HCT116 (cell line): Measurements from ENCODE around the gene ZNF575.

Experiments used
- EZH2 ChIP-seq: fragments of 200-600 bp; sonication (generic); IDR thresholded peaks from 2 replicates; pipeline ENCODE4 v1.6.1; 2017; ENCODE audit warnings: antibody characterized with exemption, mixed run types
- POLR2AphosphoS5 ChIP-seq: IDR thresholded peaks from 2 replicates; pipeline ENCODE4 v1.6.1; 2011; ENCODE audit warnings: mild to moderate bottlenecking, low read depth, low read length, moderate library complexity
- RAD21 ChIP-seq: IDR thresholded peaks from 2 replicates; pipeline ENCODE4 v1.6.1; 2012; ENCODE audit warnings: low read depth, mild to moderate bottlenecking
- TCF7L2 ChIP-seq: IDR thresholded peaks from 2 replicates; pipeline ENCODE4 v1.7.0; 2011; ENCODE audit warnings: borderline replicate concordance, inconsistent platforms; ENCODE audit not compliant: insufficient read depth, insufficient read length; ENCODE audit errors: extremely low read depth
- YY1 ChIP-seq: IDR thresholded peaks from 2 replicates; pipeline ENCODE4 v1.6.1; 2011; ENCODE audit warnings: low read length, low read depth, moderate library complexity, mild to moderate bottlenecking; ENCODE audit not compliant: insufficient replicate concordance; ENCODE audit errors: extremely low read depth
- TF ChIP-seq, protein P1 (sequence below), 3 experiments: fragments of 200-600 bp in 1 of 3; sonication (generic) in 1 of 3; IDR thresholded peaks in 2 of 3; conservative IDR thresholded peaks in 1 of 3; 2 replicates each; pipeline ENCODE4 v1.5.1; 2012 to 2017; ENCODE audit warnings: low read depth in 2 of 3, low read length in 2 of 3, antibody characterized with exemption in 1 of 3, borderline replicate concordance in 1 of 3, control low read depth in 1 of 3, mild to moderate bottlenecking in 1 of 3, mixed read lengths in 1 of 3, mixed run types in 1 of 3, moderate library complexity in 1 of 3; ENCODE audit not compliant: insufficient read depth in 1 of 3
- TF ChIP-seq, protein P2 (sequence below): IDR thresholded peaks from 2 replicates; pipeline ENCODE4 v1.6.1; 2012; ENCODE audit warnings: low read depth
- TF ChIP-seq, protein P3 (sequence below): IDR thresholded peaks from 2 replicates; pipeline ENCODE4 v1.6.1; 2012
- TF ChIP-seq, protein P4 (sequence below): IDR thresholded peaks from 2 replicates; pipeline ENCODE4 v1.6.1; 2011; ENCODE audit warnings: mild to moderate bottlenecking, low read length, moderate library complexity; ENCODE audit not compliant: insufficient replicate concordance; ENCODE audit errors: extremely low read depth

DNA sequence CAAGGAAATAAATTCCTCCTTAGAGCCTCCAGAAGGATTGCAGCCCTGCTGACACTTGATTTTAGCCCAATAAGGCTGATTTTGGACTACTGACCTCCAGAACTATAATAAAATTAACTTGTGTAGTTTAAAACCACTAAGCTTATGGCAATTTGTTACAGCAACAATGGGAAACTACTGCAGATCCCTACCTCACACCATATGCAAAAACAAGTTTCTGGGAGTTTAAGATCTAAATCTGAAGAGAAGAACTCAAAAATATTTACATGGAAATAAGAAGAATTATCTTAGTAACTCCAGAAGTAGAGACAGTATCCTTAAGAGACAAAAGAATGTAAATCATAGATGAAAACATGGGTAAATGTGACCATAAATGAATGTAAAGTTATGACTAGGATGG lies 5.9 kb downstream of the ZNF575 start:
- TF ChIP-seq YY1 (no peak), TCF7L2 (no peak), POLR2AphosphoS5 (no peak), RAD21 (no peak), EZH2 (no peak)
- TF ChIP-seq, protein P1, sequence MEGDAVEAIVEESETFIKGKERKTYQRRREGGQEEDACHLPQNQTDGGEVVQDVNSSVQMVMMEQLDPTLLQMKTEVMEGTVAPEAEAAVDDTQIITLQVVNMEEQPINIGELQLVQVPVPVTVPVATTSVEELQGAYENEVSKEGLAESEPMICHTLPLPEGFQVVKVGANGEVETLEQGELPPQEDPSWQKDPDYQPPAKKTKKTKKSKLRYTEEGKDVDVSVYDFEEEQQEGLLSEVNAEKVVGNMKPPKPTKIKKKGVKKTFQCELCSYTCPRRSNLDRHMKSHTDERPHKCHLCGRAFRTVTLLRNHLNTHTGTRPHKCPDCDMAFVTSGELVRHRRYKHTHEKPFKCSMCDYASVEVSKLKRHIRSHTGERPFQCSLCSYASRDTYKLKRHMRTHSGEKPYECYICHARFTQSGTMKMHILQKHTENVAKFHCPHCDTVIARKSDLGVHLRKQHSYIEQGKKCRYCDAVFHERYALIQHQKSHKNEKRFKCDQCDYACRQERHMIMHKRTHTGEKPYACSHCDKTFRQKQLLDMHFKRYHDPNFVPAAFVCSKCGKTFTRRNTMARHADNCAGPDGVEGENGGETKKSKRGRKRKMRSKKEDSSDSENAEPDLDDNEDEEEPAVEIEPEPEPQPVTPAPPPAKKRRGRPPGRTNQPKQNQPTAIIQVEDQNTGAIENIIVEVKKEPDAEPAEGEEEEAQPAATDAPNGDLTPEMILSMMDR (IDR thresholded peaks at IDR 0.05 in 2 of 3, conservative IDR thresholded peaks at IDR 0.05 in 1 of 3; ENCODE audit: borderline replicate concordance in 1 of 3, insufficient read depth in 1 of 3, low read depth in 2 of 3, low read length in 2 of 3) = no peak
- TF ChIP-seq, protein P2, sequence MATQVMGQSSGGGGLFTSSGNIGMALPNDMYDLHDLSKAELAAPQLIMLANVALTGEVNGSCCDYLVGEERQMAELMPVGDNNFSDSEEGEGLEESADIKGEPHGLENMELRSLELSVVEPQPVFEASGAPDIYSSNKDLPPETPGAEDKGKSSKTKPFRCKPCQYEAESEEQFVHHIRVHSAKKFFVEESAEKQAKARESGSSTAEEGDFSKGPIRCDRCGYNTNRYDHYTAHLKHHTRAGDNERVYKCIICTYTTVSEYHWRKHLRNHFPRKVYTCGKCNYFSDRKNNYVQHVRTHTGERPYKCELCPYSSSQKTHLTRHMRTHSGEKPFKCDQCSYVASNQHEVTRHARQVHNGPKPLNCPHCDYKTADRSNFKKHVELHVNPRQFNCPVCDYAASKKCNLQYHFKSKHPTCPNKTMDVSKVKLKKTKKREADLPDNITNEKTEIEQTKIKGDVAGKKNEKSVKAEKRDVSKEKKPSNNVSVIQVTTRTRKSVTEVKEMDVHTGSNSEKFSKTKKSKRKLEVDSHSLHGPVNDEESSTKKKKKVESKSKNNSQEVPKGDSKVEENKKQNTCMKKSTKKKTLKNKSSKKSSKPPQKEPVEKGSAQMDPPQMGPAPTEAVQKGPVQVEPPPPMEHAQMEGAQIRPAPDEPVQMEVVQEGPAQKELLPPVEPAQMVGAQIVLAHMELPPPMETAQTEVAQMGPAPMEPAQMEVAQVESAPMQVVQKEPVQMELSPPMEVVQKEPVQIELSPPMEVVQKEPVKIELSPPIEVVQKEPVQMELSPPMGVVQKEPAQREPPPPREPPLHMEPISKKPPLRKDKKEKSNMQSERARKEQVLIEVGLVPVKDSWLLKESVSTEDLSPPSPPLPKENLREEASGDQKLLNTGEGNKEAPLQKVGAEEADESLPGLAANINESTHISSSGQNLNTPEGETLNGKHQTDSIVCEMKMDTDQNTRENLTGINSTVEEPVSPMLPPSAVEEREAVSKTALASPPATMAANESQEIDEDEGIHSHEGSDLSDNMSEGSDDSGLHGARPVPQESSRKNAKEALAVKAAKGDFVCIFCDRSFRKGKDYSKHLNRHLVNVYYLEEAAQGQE = no peak
- TF ChIP-seq, protein P3, sequence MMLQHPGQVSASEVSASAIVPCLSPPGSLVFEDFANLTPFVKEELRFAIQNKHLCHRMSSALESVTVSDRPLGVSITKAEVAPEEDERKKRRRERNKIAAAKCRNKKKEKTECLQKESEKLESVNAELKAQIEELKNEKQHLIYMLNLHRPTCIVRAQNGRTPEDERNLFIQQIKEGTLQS = no peak
- TF ChIP-seq, protein P4, sequence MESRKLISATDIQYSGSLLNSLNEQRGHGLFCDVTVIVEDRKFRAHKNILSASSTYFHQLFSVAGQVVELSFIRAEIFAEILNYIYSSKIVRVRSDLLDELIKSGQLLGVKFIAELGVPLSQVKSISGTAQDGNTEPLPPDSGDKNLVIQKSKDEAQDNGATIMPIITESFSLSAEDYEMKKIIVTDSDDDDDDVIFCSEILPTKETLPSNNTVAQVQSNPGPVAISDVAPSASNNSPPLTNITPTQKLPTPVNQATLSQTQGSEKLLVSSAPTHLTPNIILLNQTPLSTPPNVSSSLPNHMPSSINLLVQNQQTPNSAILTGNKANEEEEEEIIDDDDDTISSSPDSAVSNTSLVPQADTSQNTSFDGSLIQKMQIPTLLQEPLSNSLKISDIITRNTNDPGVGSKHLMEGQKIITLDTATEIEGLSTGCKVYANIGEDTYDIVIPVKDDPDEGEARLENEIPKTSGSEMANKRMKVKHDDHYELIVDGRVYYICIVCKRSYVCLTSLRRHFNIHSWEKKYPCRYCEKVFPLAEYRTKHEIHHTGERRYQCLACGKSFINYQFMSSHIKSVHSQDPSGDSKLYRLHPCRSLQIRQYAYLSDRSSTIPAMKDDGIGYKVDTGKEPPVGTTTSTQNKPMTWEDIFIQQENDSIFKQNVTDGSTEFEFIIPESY = no peak
